ENCODE results near the gene KPNA6.

DNA sequence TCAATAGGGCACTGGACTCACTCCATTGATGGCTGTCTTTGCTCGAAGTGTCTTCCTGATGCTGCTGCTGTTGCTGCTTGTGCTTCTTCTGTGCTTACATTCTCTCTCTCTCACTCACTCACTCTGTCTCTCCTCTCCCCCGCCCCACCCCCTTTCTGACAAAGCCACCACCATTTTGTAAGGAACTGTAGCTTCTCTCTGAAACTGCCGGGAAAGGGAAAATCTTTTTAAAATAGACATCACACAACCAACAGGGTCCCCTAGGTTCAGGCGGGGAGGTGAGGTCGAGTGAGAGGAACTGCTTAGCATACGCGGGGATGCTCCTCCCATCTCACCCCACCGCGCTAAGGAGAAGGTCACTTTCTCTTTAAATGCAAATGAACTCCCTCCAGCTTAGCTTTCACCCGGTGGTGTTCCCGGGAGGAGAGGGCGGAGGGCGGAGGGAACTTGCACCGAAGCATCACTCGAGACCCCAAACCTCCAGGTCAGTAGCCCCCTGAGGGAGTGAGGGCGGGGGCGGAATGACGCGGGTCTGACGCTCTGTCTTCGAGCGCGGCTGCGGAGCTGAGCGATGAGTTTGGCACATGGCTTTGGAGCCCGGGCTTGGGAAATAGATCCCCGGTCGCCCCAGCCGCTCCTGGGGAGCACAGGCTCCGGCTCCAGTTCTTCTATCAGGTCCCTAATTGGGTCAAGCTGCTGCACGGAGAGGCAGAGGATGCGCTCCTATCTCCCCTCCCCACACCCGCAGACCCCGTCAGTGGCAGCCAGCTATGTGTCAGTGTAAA lies 92.6 kb downstream of the KPNA6 start, which contains the start of gene CCDC28B:
- TF ChIP-seq, protein P1, sequence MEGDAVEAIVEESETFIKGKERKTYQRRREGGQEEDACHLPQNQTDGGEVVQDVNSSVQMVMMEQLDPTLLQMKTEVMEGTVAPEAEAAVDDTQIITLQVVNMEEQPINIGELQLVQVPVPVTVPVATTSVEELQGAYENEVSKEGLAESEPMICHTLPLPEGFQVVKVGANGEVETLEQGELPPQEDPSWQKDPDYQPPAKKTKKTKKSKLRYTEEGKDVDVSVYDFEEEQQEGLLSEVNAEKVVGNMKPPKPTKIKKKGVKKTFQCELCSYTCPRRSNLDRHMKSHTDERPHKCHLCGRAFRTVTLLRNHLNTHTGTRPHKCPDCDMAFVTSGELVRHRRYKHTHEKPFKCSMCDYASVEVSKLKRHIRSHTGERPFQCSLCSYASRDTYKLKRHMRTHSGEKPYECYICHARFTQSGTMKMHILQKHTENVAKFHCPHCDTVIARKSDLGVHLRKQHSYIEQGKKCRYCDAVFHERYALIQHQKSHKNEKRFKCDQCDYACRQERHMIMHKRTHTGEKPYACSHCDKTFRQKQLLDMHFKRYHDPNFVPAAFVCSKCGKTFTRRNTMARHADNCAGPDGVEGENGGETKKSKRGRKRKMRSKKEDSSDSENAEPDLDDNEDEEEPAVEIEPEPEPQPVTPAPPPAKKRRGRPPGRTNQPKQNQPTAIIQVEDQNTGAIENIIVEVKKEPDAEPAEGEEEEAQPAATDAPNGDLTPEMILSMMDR (IDR thresholded peaks at IDR 0.05) = no peak
- no peak for TF ChIP-seq POLR2A (IDR thresholded peaks at IDR 0.05)
- peak in 2 of 3 donors; percentile 24 to 60 for TF ChIP-seq POLR2AphosphoS5 (IDR thresholded peaks at IDR 0.05)

Measured in breast epithelium (tissue), 3 donors.